GM23338 (cell line): ENCODE results near the gene IMPDH1. TPM values are rescaled to one million over a fixed set of nuclear protein-coding genes. Genes with fewer than 3 reads are reported as not detected.

ENCODE experiments used
- ATAC-seq: fragments of 200-7000 bp; cut with Tn5 transposase; 3 replicates; pipeline ENCODE4 v1.9.1; 2020
- DNase-seq: peaks from one replicate; pipeline ENCODE4 v3.0.0-alpha.2; 2015; ENCODE audit warnings: low spot score
- H2AFZ ChIP-seq: fragments of 200-600 bp; sonication (generic); 2 replicates; pipeline ENCODE4 v1.8.0; 2016; ENCODE audit warnings: antibody characterized with exemption, mild to moderate bottlenecking, moderate library complexity
- H3F3A ChIP-seq: fragments of 200-600 bp; sonication (generic); replicated peaks from 2 replicates; pipeline ENCODE4 v1.8.0; 2017; ENCODE audit warnings: antibody characterized with exemption, mixed run types, low read depth
- H3K27ac ChIP-seq: fragments of 200-600 bp; sonication (generic); 2 replicates; pipeline ENCODE4 v1.6.1; 2016; ENCODE audit warnings: low read depth
- H3K27me3 ChIP-seq: fragments of 200-600 bp; sonication (generic); 2 replicates; pipeline ENCODE4 v1.8.0; 2016; ENCODE audit warnings: mild to moderate bottlenecking, mixed run types, moderate library complexity; ENCODE audit not compliant: insufficient read depth
- H3K36me3 ChIP-seq: fragments of 200-600 bp; sonication (generic); 2 replicates; pipeline ENCODE4 v1.8.0; 2016; ENCODE audit warnings: mild to moderate bottlenecking; ENCODE audit not compliant: insufficient read depth
- H3K4me1 ChIP-seq: fragments of 200-600 bp; sonication (generic); 2 replicates; pipeline ENCODE4 v1.8.0; 2016; ENCODE audit warnings: mild to moderate bottlenecking, moderate library complexity; ENCODE audit not compliant: insufficient read depth
- H3K4me2 ChIP-seq: fragments of 200-600 bp; sonication (generic); 2 replicates; pipeline ENCODE4 v1.7.1; 2017; ENCODE audit warnings: mixed run types
- H3K4me3 ChIP-seq: fragments of 200-600 bp; sonication (generic); 2 replicates; pipeline ENCODE4 v1.6.1; 2016; ENCODE audit warnings: mixed run types
- H3K79me2 ChIP-seq: fragments of 200-600 bp; sonication (generic); replicated peaks from 2 replicates; pipeline ENCODE4 v1.8.0; 2017; ENCODE audit warnings: mild to moderate bottlenecking; ENCODE audit not compliant: insufficient read depth
- H3K9me2 ChIP-seq: fragments of 200-600 bp; sonication (generic); 2 replicates; pipeline ENCODE4 v1.8.0; 2017; ENCODE audit not compliant: insufficient read depth
- H4K20me1 ChIP-seq: fragments of 200-600 bp; sonication (generic); replicated peaks from 2 replicates; pipeline ENCODE4 v1.8.0; 2017; ENCODE audit warnings: mild to moderate bottlenecking; ENCODE audit not compliant: insufficient read depth
- H3K27ac Mint-ChIP-seq: 2 replicates; pipeline ENCODE4 v1.8.0; 2020; ENCODE audit warnings: inconsistent platforms, mild to moderate bottlenecking, moderate library complexity, mixed read lengths
- H3K27me3 Mint-ChIP-seq: 3 replicates; pipeline ENCODE4 v1.8.0; 2022; ENCODE audit warnings: low read depth, mild to moderate bottlenecking, moderate library complexity, mixed read lengths, inconsistent platforms; ENCODE audit not compliant: insufficient read depth, poor library complexity
- H3K36me3 Mint-ChIP-seq: 3 replicates; pipeline ENCODE4 v1.8.0; 2021; ENCODE audit warnings: low read depth, mild to moderate bottlenecking, inconsistent platforms, moderate library complexity, mixed read lengths
- H3K4me1 Mint-ChIP-seq: 3 replicates; pipeline ENCODE4 v1.8.0; 2020; ENCODE audit warnings: mild to moderate bottlenecking, inconsistent platforms, mixed read lengths
- H3K4me3 Mint-ChIP-seq: 3 replicates; pipeline ENCODE4 v1.8.0; 2021; ENCODE audit warnings: moderate library complexity, mild to moderate bottlenecking, inconsistent platforms, mixed read lengths
- H3K9me3 Mint-ChIP-seq: 3 replicates; pipeline ENCODE4 v1.8.0; 2020; ENCODE audit warnings: moderate library complexity, mild to moderate bottlenecking, inconsistent platforms, mixed read lengths
- CREB1 ChIP-seq: fragments of 250-450 bp; sonication (Bioruptor Pico); IDR thresholded peaks from 2 replicates; pipeline ENCODE4 v1.5.0; 2020; ENCODE audit warnings: low read depth, mild to moderate bottlenecking, moderate library complexity
- EZH2 ChIP-seq: fragments of 200-600 bp; sonication (generic); IDR thresholded peaks from one replicate; pipeline ENCODE4 v1.8.0; 2017; ENCODE audit warnings: antibody characterized with exemption, mild to moderate bottlenecking, low read depth; ENCODE audit not compliant: unreplicated experiment
- EZH2phosphoT487 ChIP-seq: fragments of 200-600 bp; sonication (generic); IDR thresholded peaks from one replicate; pipeline ENCODE4 v1.8.1; 2018; ENCODE audit warnings: antibody characterized with exemption; ENCODE audit not compliant: unreplicated experiment
- JUNB ChIP-seq: IDR thresholded peaks from one replicate; pipeline ENCODE4 v1.6.1; 2016; ENCODE audit warnings: antibody characterized with exemption; ENCODE audit not compliant: unreplicated experiment
- POLR2AphosphoS5 ChIP-seq: IDR thresholded peaks from 2 replicates; pipeline ENCODE4 v1.6.1; 2016; ENCODE audit warnings: antibody characterized with exemption, low read depth
- STAT1 ChIP-seq: IDR thresholded peaks from one replicate; pipeline ENCODE4 v1.6.1; 2016; ENCODE audit warnings: antibody characterized with exemption; ENCODE audit not compliant: unreplicated experiment
- ZNF114 ChIP-seq: fragments of 250-450 bp; sonication (Bioruptor Pico); IDR thresholded peaks from 2 replicates; pipeline ENCODE4 v1.5.0; 2020; ENCODE audit warnings: mild to moderate bottlenecking, moderate library complexity
- ZNF331 ChIP-seq: fragments of 250-450 bp; sonication (Bioruptor Pico); IDR thresholded peaks from 2 replicates; pipeline ENCODE4 v1.5.0; 2020; ENCODE audit warnings: low read depth, mild to moderate bottlenecking, moderate library complexity
- polyA plus RNA-seq: library from polyadenylated mRNA; unstranded; fragments of >200 nt; fragmentation: Nextera tagmentation; extraction: Ambion mirVana; gene quantifications from 2 replicates; pipeline ENCODE4 v1.2.1, GENCODE V29; 2016
- total RNA-seq: library from RNA; depleted of rRNA; stranded (reverse); fragments of >200 nt; shearing (Covaris generic); gene quantifications from 2 replicates; pipeline ENCODE4 v1.2.3, GENCODE V29; 2014
- TF ChIP-seq, protein P1 (sequence below): fragments of 250-450 bp; sonication (Bioruptor Pico); IDR thresholded peaks from 2 replicates; pipeline ENCODE4 v1.5.0; 2020; ENCODE audit warnings: mild to moderate bottlenecking, moderate library complexity
- TF ChIP-seq, protein P2 (sequence below): IDR thresholded peaks from 2 replicates; pipeline ENCODE4 v1.6.1; 2016; ENCODE audit warnings: antibody characterized with exemption
- TF ChIP-seq, protein P3 (sequence below), 2 experiments: fragments of 200-600 bp in 1 of 2; sonication (generic) in 1 of 2; conservative IDR thresholded peaks; 2 replicates each; pipeline versions ENCODE4 v1.5.1 to v1.6.1; 2016 to 2017; ENCODE audit warnings: antibody characterized with exemption in 2 of 2, low read depth in 2 of 2, mild to moderate bottlenecking in 2 of 2, moderate library complexity in 1 of 2

The IMPDH1 gene
- total and polyA plus RNA-seq, 2 experiments from 2014 or later: 16.4 to 48.3 TPM

DNA sequence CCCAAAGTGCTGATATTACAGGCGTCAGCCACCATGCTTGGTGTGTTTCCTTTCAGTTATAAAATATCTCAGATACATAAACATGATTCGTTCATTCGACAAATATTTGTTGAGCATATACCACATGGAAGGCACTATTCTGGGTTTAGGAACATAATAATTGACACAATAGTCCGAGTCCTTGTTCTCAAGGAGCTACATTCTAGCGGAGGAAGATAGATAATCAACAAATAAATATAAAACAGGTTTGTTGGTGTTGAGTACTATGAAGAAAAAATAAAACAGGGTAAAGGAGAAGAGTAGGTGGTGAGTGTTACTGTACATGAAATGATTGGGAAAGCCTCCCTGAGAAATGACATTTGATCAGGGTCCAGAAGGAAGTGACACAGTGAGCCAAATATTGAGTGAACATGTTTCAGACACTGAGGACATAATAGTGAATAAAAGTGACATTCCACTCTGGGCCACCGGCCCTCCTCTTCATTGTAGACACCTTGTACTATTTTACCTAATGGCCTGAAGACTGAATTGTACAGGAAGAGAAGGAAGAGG lies 39.0 kb upstream of the IMPDH1 start:
- Mint-ChIP-seq H3K27me3 (peaks cover 2% of the 10 kb centered on the region), H3K36me3 (no peaks in the 10 kb centered on the region), H3K4me1 (peaks cover 13% of the 10 kb centered on the region), H3K4me3 (no peak overlapping the region), H3K9me3 (no peaks in the 10 kb centered on the region), H3K27ac (no peak overlapping the region)
- Histone ChIP-seq H3K4me1 (peaks cover 4% of the 10 kb centered on the region), H2AFZ (no peak overlapping the region), H3F3A (no peaks in the 10 kb centered on the region; the same call in 1 of the 2 replicates), H3K9me2 (no peaks in the 10 kb centered on the region), H3K27me3 (no peaks in the 10 kb centered on the region), H3K36me3 (no peaks in the 10 kb centered on the region), H3K4me3 (no peak overlapping the region), H4K20me1 (no peaks in the 10 kb centered on the region), H3K79me2 (no peaks in the 10 kb centered on the region), H3K27ac (no peak overlapping the region), H3K4me2 (no peak overlapping the region)
- TF ChIP-seq JUNB (no peak), POLR2AphosphoS5 (no peak), CREB1 (CRISPR knock-in tag) (no peak)
- TF ChIP-seq, protein P1, sequence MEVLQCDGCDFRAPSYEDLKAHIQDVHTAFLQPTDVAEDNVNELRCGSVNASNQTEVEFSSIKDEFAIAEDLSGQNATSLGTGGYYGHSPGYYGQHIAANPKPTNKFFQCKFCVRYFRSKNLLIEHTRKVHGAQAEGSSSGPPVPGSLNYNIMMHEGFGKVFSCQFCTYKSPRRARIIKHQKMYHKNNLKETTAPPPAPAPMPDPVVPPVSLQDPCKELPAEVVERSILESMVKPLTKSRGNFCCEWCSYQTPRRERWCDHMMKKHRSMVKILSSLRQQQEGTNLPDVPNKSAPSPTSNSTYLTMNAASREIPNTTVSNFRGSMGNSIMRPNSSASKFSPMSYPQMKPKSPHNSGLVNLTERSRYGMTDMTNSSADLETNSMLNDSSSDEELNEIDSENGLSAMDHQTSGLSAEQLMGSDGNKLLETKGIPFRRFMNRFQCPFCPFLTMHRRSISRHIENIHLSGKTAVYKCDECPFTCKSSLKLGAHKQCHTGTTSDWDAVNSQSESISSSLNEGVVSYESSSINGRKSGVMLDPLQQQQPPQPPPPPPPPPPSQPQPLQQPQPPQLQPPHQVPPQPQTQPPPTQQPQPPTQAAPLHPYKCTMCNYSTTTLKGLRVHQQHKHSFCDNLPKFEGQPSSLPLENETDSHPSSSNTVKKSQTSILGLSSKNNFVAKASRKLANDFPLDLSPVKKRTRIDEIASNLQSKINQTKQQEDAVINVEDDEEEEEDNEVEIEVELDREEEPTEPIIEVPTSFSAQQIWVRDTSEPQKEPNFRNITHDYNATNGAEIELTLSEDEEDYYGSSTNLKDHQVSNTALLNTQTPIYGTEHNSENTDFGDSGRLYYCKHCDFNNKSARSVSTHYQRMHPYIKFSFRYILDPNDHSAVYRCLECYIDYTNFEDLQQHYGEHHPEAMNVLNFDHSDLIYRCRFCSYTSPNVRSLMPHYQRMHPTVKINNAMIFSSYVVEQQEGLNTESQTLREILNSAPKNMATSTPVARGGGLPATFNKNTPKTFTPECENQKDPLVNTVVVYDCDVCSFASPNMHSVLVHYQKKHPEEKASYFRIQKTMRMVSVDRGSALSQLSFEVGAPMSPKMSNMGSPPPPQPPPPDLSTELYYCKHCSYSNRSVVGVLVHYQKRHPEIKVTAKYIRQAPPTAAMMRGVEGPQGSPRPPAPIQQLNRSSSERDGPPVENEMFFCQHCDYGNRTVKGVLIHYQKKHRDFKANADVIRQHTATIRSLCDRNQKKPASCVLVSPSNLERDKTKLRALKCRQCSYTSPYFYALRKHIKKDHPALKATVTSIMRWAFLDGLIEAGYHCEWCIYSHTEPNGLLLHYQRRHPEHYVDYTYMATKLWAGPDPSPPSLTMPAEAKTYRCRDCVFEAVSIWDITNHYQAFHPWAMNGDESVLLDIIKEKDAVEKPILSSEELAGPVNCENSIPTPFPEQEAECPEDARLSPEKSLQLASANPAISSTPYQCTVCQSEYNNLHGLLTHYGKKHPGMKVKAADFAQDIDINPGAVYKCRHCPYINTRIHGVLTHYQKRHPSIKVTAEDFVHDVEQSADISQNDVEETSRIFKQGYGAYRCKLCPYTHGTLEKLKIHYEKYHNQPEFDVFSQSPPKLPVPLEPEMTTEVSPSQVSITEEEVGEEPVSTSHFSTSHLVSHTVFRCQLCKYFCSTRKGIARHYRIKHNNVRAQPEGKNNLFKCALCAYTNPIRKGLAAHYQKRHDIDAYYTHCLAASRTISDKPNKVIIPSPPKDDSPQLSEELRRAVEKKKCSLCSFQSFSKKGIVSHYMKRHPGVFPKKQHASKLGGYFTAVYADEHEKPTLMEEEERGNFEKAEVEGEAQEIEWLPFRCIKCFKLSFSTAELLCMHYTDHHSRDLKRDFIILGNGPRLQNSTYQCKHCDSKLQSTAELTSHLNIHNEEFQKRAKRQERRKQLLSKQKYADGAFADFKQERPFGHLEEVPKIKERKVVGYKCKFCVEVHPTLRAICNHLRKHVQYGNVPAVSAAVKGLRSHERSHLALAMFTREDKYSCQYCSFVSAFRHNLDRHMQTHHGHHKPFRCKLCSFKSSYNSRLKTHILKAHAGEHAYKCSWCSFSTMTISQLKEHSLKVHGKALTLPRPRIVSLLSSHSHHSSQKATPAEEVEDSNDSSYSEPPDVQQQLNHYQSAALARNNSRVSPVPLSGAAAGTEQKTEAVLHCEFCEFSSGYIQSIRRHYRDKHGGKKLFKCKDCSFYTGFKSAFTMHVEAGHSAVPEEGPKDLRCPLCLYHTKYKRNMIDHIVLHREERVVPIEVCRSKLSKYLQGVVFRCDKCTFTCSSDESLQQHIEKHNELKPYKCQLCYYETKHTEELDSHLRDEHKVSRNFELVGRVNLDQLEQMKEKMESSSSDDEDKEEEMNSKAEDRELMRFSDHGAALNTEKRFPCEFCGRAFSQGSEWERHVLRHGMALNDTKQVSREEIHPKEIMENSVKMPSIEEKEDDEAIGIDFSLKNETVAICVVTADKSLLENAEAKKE: no peak
- DNase-seq (no peak), ATAC-seq (no peak)

DNA sequence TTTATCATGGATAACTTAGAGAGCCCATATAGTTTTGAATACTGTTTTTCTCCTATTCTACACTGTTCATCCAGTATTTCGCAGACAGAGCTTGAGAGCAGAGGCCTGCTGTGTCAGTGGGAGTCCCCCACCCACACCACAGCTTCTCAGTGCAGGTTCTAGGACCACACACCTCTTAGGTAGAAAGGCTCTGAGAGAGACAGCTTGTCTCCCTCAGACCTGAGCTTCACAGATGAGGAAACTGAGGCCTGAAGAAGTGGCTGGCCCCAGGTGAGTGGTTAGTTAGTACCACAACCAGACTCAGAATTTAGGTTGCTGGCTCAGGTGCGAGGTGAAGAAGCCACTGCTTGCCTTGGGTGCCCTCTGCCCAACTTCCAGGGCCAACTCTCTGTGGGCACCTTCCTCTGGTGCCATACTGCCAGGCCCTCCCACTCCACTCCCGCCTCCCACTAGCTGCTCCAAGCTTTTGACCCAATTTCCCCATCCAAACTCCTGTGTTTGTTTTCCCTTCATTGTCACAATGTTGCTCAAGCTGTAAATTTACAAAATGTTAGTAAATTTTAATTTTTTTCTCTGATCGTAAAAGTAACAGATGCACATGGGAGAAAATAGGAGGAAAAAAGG lies 38.3 kb upstream of the IMPDH1 start:
- Histone ChIP-seq H4K20me1 (no peaks in the 10 kb centered on the region), H3K27me3 (no peaks in the 10 kb centered on the region), H3K27ac (no peak overlapping the region), H3F3A (no peaks in the 10 kb centered on the region), H3K4me1 (no peaks in the 10 kb centered on the region), H3K9me2 (no peaks in the 10 kb centered on the region), H2AFZ (no peak overlapping the region), H3K4me2 (no peak overlapping the region), H3K4me3 (no peak overlapping the region), H3K36me3 (no peaks in the 10 kb centered on the region), H3K79me2 (no peaks in the 10 kb centered on the region)
- peaks cover 2% of the 10 kb centered on the region for H3K27me3 Mint-ChIP-seq
- DNase-seq (no peak), ATAC-seq (no peak)
- H3K27ac Mint-ChIP-seq: no peak overlapping the region
- no peaks in the 10 kb centered on the region for H3K36me3 Mint-ChIP-seq
- no peak overlapping the region for H3K4me3 Mint-ChIP-seq
- no peaks in the 10 kb centered on the region for H3K9me3 Mint-ChIP-seq
- TF ChIP-seq POLR2AphosphoS5: no peak
- TF ChIP-seq, protein P2, sequence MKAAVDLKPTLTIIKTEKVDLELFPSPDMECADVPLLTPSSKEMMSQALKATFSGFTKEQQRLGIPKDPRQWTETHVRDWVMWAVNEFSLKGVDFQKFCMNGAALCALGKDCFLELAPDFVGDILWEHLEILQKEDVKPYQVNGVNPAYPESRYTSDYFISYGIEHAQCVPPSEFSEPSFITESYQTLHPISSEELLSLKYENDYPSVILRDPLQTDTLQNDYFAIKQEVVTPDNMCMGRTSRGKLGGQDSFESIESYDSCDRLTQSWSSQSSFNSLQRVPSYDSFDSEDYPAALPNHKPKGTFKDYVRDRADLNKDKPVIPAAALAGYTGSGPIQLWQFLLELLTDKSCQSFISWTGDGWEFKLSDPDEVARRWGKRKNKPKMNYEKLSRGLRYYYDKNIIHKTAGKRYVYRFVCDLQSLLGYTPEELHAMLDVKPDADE: no peak
- no peak for TF ChIP-seq ZNF331 (CRISPR knock-in tag)
- no peak for TF ChIP-seq EZH2phosphoT487
- TF ChIP-seq STAT1: no peak
- no peak for TF ChIP-seq ZNF114 (CRISPR knock-in tag)
- TF ChIP-seq, protein P3, sequence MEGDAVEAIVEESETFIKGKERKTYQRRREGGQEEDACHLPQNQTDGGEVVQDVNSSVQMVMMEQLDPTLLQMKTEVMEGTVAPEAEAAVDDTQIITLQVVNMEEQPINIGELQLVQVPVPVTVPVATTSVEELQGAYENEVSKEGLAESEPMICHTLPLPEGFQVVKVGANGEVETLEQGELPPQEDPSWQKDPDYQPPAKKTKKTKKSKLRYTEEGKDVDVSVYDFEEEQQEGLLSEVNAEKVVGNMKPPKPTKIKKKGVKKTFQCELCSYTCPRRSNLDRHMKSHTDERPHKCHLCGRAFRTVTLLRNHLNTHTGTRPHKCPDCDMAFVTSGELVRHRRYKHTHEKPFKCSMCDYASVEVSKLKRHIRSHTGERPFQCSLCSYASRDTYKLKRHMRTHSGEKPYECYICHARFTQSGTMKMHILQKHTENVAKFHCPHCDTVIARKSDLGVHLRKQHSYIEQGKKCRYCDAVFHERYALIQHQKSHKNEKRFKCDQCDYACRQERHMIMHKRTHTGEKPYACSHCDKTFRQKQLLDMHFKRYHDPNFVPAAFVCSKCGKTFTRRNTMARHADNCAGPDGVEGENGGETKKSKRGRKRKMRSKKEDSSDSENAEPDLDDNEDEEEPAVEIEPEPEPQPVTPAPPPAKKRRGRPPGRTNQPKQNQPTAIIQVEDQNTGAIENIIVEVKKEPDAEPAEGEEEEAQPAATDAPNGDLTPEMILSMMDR (conservative IDR thresholded peaks at IDR 0.05; ENCODE audit: low read depth in 2 of 2): no peak
- no peak for TF ChIP-seq EZH2
- peaks cover 12% of the 10 kb centered on the region for H3K4me1 Mint-ChIP-seq
